ENCODE results near the gene ADAMTS17. TPM values are rescaled to one million over a fixed set of nuclear protein-coding genes. Genes with fewer than 3 reads are reported as not detected.

The ADAMTS17 gene
- total RNA-seq, 4 donors from 2014 or later = 7.2 to 15.1 (median 8.9) TPM

DNA sequence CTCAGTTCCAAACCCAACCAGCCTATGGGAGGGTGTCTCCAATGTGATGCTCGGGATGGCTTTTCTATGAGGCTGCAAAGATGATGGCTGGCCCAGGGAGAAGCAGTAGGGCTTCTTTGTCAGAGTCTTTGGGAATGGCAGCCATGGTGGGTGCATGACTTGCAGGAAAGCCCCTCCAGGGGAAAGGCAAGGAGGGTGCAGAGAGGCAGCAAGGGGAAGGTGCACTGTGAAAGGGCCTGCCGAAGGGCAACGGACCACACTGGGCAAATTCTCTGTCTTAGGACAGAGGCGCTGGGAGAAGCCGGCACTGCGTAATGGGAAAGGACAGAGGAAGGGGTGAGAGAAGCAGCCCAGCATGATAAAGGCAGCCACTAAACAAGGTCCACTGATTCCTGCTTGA is 305.8 kb downstream of the ADAMTS17 start:
- no peak for DNase-seq
- no peak overlapping the region for H3K27ac ChIP-seq
- H3K9me3 ChIP-seq = no peaks in the 10 kb centered on the region
- no peaks in the 10 kb centered on the region for H3K4me1 ChIP-seq
- no peaks in the 10 kb centered on the region for H3K36me3 ChIP-seq
- no peaks in the 10 kb centered on the region for H3K27me3 ChIP-seq
- no peak overlapping the region for H3K4me3 ChIP-seq
- TF ChIP-seq POLR2A (IDR thresholded peaks at IDR 0.05) = no peak
- TF ChIP-seq, protein P1, sequence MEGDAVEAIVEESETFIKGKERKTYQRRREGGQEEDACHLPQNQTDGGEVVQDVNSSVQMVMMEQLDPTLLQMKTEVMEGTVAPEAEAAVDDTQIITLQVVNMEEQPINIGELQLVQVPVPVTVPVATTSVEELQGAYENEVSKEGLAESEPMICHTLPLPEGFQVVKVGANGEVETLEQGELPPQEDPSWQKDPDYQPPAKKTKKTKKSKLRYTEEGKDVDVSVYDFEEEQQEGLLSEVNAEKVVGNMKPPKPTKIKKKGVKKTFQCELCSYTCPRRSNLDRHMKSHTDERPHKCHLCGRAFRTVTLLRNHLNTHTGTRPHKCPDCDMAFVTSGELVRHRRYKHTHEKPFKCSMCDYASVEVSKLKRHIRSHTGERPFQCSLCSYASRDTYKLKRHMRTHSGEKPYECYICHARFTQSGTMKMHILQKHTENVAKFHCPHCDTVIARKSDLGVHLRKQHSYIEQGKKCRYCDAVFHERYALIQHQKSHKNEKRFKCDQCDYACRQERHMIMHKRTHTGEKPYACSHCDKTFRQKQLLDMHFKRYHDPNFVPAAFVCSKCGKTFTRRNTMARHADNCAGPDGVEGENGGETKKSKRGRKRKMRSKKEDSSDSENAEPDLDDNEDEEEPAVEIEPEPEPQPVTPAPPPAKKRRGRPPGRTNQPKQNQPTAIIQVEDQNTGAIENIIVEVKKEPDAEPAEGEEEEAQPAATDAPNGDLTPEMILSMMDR (IDR thresholded peaks at IDR 0.05) = no peak

DNA sequence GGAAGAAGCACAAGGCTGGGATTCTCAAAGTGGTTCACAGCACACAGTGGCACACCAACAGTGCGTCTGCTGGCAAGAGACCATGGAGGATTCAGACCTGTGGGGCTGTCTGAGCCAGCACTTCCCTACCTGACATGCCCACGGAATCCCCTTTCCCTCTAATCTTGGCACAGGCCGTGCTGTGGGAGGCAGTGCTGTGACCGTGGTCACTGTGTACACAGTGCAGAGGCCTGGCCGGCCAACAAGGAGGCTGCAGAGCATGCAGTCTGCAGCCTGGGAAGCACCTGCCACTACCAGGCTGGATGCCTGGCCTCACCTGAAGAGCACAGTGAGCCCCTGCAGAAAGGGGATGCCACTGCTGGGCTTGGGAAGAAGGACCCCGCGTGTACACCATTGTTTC is 307.6 kb downstream of the ADAMTS17 start:
- Histone ChIP-seq H3K9me3 (no peaks in the 10 kb centered on the region), H3K27ac (no peak overlapping the region), H3K27me3 (no peaks in the 10 kb centered on the region), H3K4me3 (no peak overlapping the region), H3K4me1 (no peaks in the 10 kb centered on the region), H3K36me3 (no peaks in the 10 kb centered on the region)
- TF ChIP-seq POLR2A (IDR thresholded peaks at IDR 0.05) = no peak
- TF ChIP-seq, protein P1 (IDR thresholded peaks at IDR 0.05) = no peak
- no peak for DNase-seq

DNA sequence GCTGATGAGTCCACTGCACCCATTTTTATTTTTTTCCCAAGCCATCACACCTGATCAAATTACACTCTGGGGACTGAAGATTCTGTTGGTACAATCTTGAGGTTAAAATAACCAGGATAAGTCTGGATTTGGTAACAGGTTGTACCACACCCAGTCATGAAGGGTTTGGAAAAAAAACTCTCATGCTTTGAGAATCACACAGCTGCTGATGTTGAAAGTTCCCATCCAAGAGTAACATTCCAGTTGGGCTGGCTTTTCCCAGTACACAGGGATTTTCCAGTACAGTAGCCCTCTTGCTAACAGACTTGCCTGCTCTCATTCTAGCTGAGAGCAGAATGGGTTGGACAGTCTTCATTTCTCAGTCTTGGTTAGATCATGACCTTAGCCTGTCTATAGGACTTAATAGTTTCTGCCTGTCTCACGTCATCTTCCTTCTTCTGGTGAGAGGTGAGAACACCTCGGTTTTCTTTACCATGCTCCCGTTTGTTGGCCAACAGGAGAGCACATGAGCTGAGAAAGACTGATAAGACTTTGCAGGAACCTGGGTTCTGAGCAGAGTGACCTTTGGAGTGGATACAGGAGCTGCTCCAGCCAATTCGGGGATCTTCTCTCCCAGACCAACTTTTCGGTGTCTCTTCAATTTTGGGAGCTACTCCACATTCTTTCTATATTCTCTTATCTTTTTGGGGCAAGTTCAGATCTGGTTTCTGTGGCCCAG is 308.5 kb downstream of the ADAMTS17 start:
- Histone ChIP-seq H3K4me1 (no peaks in the 10 kb centered on the region), H3K27me3 (no peaks in the 10 kb centered on the region), H3K27ac (no peak overlapping the region), H3K36me3 (no peaks in the 10 kb centered on the region), H3K9me3 (no peaks in the 10 kb centered on the region), H3K4me3 (no peak overlapping the region)
- no peak for TF ChIP-seq POLR2A (IDR thresholded peaks at IDR 0.05)
- TF ChIP-seq, protein P1 (IDR thresholded peaks at IDR 0.05) = no peak
- no peak for DNase-seq

DNA sequence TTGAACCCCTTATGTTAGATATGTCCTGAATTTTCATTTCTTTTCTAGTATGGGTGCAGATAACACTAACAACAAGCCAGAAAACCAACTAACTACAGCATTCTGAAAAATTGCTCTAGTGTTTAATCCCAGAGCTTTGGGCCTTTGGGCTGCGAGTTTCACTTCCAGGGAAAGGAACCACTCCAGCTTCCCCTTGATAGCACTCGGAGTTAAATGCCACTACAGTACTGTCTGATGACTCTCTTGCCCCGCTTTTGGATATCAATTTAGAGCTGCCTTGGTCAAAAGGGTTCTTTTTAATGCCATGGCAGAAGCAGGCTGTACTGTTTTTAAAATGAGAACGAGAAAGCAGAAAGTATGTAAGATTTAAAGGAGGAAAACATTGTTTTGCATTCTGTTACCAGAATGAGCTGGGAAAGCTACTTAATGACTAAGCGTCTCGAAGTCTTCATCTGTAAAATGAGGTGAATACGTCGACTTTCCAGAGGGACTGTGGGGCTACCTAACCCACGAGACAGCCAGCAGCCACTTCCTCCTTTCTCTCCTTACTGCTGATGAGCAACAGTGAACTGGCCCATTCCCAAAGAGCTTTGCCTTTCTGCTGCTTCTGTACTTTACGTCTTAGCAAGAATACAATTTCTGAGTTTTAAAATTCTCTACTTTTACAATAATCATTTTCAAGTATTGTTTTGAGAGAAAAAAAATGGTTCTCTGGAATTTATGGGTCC is 309.3 kb downstream of the ADAMTS17 start:
- Histone ChIP-seq H3K9me3 (no peaks in the 10 kb centered on the region), H3K36me3 (no peaks in the 10 kb centered on the region), H3K4me3 (no peak overlapping the region), H3K4me1 (no peaks in the 10 kb centered on the region), H3K27me3 (no peaks in the 10 kb centered on the region), H3K27ac (no peak overlapping the region)
- no peak for DNase-seq
- TF ChIP-seq, protein P1 (IDR thresholded peaks at IDR 0.05) = no peak
- no peak for TF ChIP-seq POLR2A (IDR thresholded peaks at IDR 0.05)

DNA sequence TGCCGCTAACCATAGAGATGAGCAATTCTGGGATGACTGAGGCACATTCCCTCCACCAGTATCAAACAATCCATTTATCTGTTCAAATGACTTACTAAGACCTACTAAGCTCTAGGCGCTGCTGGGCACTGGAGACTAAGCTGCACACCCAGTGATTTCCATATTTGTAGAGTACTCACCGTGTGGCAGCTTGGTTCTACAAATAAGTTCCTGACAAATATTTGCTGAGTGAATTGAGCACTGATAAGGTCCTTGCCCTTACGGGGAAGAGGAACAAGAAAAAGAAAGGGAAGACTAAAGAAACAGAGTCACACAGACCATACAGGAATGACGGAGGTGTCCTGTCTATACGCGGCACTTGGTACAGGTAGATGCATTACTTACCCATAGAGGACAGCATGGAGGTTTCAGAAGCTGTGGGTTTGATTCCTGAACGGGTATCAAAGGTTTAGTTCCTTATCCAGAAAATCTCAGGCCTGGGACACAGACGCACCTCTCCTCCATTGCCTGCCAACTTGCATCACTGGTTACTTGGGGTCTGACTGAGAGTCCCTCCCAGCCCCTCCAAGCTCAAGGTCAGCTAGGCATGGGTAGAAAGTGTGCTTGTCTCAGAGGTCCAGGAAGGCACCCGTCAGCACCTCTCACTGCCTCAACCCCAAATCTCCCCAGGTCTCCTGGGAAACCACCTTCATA is 310.0 kb downstream of the ADAMTS17 start:
- H3K27ac ChIP-seq = no peak overlapping the region
- H3K9me3 ChIP-seq = no peaks in the 10 kb centered on the region
- H3K4me3 ChIP-seq = no peak overlapping the region
- H3K4me1 ChIP-seq = no peaks in the 10 kb centered on the region
- H3K36me3 ChIP-seq = no peaks in the 10 kb centered on the region
- DNase-seq = no peak
- TF ChIP-seq POLR2A (IDR thresholded peaks at IDR 0.05) = no peak
- TF ChIP-seq, protein P1 (IDR thresholded peaks at IDR 0.05) = no peak
- H3K27me3 ChIP-seq = no peaks in the 10 kb centered on the region
